Measurements from ENCODE around the gene A2ML1. TPM values are rescaled to one million over a fixed set of nuclear protein-coding genes. Genes with fewer than 3 reads are reported as not detected.

Gene A2ML1
- total RNA-seq (not detected in 2 replicates), polyA plus RNA-seq (not detected in 2 replicates), polyA minus RNA-seq (ENCODE audit: low replicate concordance) (not detected in 2 replicates)
- not detected in 2 replicates for polyA plus RNA-seq (2012)

GRCh38 chr12:8822298-8822697 is at the start of gene A2ML1:
Gene A2ML1 (plus strand): TSS chr12:8822621. CDS start chr12:8822652, 31 bp downstream.
- Histone ChIP-seq H3K79me2 (ENCODE audit: control insufficient read depth, insufficient read depth, low read length) (no peaks in the 10 kb centered on the region), H3K4me1 (ENCODE audit: control insufficient read depth, extremely low read depth, insufficient read depth, low read length) (no peaks in the 10 kb centered on the region), H3K9ac (ENCODE audit: insufficient read depth, low read length) (no peak within 1 kb of the TSS), H2AFZ (ENCODE audit: low read length) (no peak within 1 kb of the TSS), H3K27me3 (ENCODE audit: control insufficient read depth, insufficient read depth, low read length) (no peaks in the 10 kb centered on the region), H3K4me2 (ENCODE audit: extremely low read depth, insufficient read depth, low read length) (no peak within 1 kb of the TSS), H4K20me1 (ENCODE audit: control insufficient read depth, extremely low read depth, insufficient read depth, low read length) (no peaks in the 10 kb centered on the region), H3K27ac (ENCODE audit: insufficient read depth, low read length) (no peak within 1 kb of the TSS), H3K36me3 (ENCODE audit: control insufficient read depth, insufficient read depth, low read length) (no peaks in the 10 kb centered on the region), H3K9me3 (ENCODE audit: control insufficient read depth, insufficient read depth, low read depth, low read length) (no peaks in the 10 kb centered on the region), H3K4me3 (replicated peaks in 1 of 4; ENCODE audit: control extremely low read depth in 1 of 4, insufficient read depth in 1 of 4, low read depth in 3 of 4, low read length in 4 of 4) (no peak within 1 kb of the TSS)
- no peak for DNase-seq (ENCODE audit: low read depth in 2 of 2)
- TF ChIP-seq EZH2 (IDR thresholded peaks at IDR 0.05; ENCODE audit: low read length, missing control alignments) (no peak), CTCF (conservative IDR thresholded peaks at IDR 0.05 in 1 of 2, IDR thresholded peaks at IDR 0.05 in 1 of 2; ENCODE audit: low read depth in 1 of 2, low read length in 2 of 2) (no peak)

- Histone ChIP-seq H3K4me1 (ENCODE audit: control insufficient read depth, extremely low read depth, insufficient read depth, low read length) (no peaks in the 10 kb centered on the region), H3K9me3 (ENCODE audit: control insufficient read depth, insufficient read depth, low read depth, low read length) (no peaks in the 10 kb centered on the region), H3K27me3 (ENCODE audit: control insufficient read depth, insufficient read depth, low read length) (no peaks in the 10 kb centered on the region), H3K27ac (ENCODE audit: insufficient read depth, low read length) (no peak overlapping the region), H3K4me2 (ENCODE audit: extremely low read depth, insufficient read depth, low read length) (no peak overlapping the region), H3K4me3 (replicated peaks in 1 of 4; ENCODE audit: control extremely low read depth in 1 of 4, insufficient read depth in 1 of 4, low read depth in 3 of 4, low read length in 4 of 4) (no peak overlapping the region), H2AFZ (ENCODE audit: low read length) (no peak overlapping the region), H3K36me3 (ENCODE audit: control insufficient read depth, insufficient read depth, low read length) (no peaks in the 10 kb centered on the region), H4K20me1 (ENCODE audit: control insufficient read depth, extremely low read depth, insufficient read depth, low read length) (no peaks in the 10 kb centered on the region), H3K79me2 (ENCODE audit: control insufficient read depth, insufficient read depth, low read length) (no peaks in the 10 kb centered on the region), H3K9ac (ENCODE audit: insufficient read depth, low read length) (no peak overlapping the region)
- TF ChIP-seq EZH2 (IDR thresholded peaks at IDR 0.05; ENCODE audit: low read length, missing control alignments) = no peak
- TF ChIP-seq CTCF (conservative IDR thresholded peaks at IDR 0.05 in 1 of 2, IDR thresholded peaks at IDR 0.05 in 1 of 2; ENCODE audit: low read depth in 1 of 2, low read length in 2 of 2) = no peak
- no peak for DNase-seq (ENCODE audit: low read depth in 2 of 2)
Measured at GRCh38 chr12:8773461-8773860, 49.0 kb upstream of the A2ML1 start.

- H3K36me3 ChIP-seq (ENCODE audit: control insufficient read depth, insufficient read depth, low read length) = no peaks in the 10 kb centered on the region
- H3K27me3 ChIP-seq (ENCODE audit: control insufficient read depth, insufficient read depth, low read length) = no peaks in the 10 kb centered on the region
- no peaks in the 10 kb centered on the region for H3K4me1 ChIP-seq (ENCODE audit: control insufficient read depth, extremely low read depth, insufficient read depth, low read length)
- no peak overlapping the region for H3K9ac ChIP-seq (ENCODE audit: insufficient read depth, low read length)
- H4K20me1 ChIP-seq (ENCODE audit: control insufficient read depth, extremely low read depth, insufficient read depth, low read length) = no peaks in the 10 kb centered on the region
- no peak overlapping the region for H2AFZ ChIP-seq (ENCODE audit: low read length)
- no peak overlapping the region for H3K27ac ChIP-seq (ENCODE audit: insufficient read depth, low read length)
- no peaks in the 10 kb centered on the region for H3K9me3 ChIP-seq (ENCODE audit: control insufficient read depth, insufficient read depth, low read depth, low read length)
- H3K79me2 ChIP-seq (ENCODE audit: control insufficient read depth, insufficient read depth, low read length) = no peaks in the 10 kb centered on the region
- no peak for TF ChIP-seq EZH2 (IDR thresholded peaks at IDR 0.05; ENCODE audit: low read length, missing control alignments)
- no peak for TF ChIP-seq CTCF (conservative IDR thresholded peaks at IDR 0.05 in 1 of 2, IDR thresholded peaks at IDR 0.05 in 1 of 2; ENCODE audit: low read depth in 1 of 2, low read length in 2 of 2)
- no peak overlapping the region for H3K4me2 ChIP-seq (ENCODE audit: extremely low read depth, insufficient read depth, low read length)
- DNase-seq (ENCODE audit: low read depth in 2 of 2) = no peak
- H3K4me3 ChIP-seq (replicated peaks in 1 of 4; ENCODE audit: control extremely low read depth in 1 of 4, insufficient read depth in 1 of 4, low read depth in 3 of 4, low read length in 4 of 4) = no peak overlapping the region
Measured at GRCh38 chr12:8779281-8779680, 43.1 kb upstream of the A2ML1 start.

Measured in fibroblast of lung (primary cell).